H1 (cell line): Measurements from ENCODE around the gene CEBPE. TPM values are rescaled to one million over a fixed set of nuclear protein-coding genes. Genes with fewer than 3 reads are reported as not detected.

Experiments
- CTCF ChIA-PET: fragments of 300-600 bp; sonication (Branson Sonifier 250); formaldehyde crosslinking; loops from one replicate; lab custom pipeline; 2021; ENCODE audit not compliant: partially characterized antibody; lab: Charles Lee
- POLR2A ChIA-PET: fragments of 300-600 bp; sonication (Branson Sonifier 250); formaldehyde crosslinking; loops from one replicate; lab custom pipeline; 2021; ENCODE audit warnings: inconsistent platforms; ENCODE audit not compliant: partially characterized antibody; lab: Charles Lee
- DNase-seq, 2 experiments: peaks; one replicate each; pipeline versions ENCODE4 v3.0.0 to v3.0.0-alpha.2; 2010 to 2022; ENCODE audit warnings: low spot score in 2 of 2, low read depth in 1 of 2, mixed read lengths in 1 of 2
- FAIRE-seq: peaks from 2 replicates; lab custom pipeline; 2011; peaks lifted over from hg19 to GRCh38; lab: Jason Lieb, UNC
- H2AFZ ChIP-seq: 2 replicates; pipeline ENCODE4 v1.8.1; 2012; ENCODE audit warnings: low read length, inconsistent platforms
- H2AK5ac ChIP-seq: 2 replicates; pipeline ENCODE4 v1.6.1; 2013; ENCODE audit warnings: low read depth, low read length
- H2BK120ac ChIP-seq: replicated peaks from 2 replicates; pipeline ENCODE3; 2013; ENCODE audit warnings: low read depth, low read length, inconsistent platforms
- H2BK12ac ChIP-seq: 2 replicates; pipeline ENCODE4 v1.6.1; 2013; ENCODE audit warnings: low read depth, low read length
- H2BK15ac ChIP-seq: 2 replicates; pipeline ENCODE4 v1.6.1; 2013; ENCODE audit warnings: low read length
- H2BK20ac ChIP-seq: 2 replicates; pipeline ENCODE4 v1.6.1; 2013; ENCODE audit warnings: low read length
- H2BK5ac ChIP-seq: 2 replicates; pipeline ENCODE4 v1.6.1; 2013; ENCODE audit warnings: low read depth, low read length
- H3K14ac ChIP-seq: 2 replicates; pipeline ENCODE4 v1.6.1; 2013; ENCODE audit warnings: inconsistent platforms; ENCODE audit not compliant: insufficient read length
- H3K18ac ChIP-seq: 2 replicates; pipeline ENCODE4 v1.6.1; 2013; ENCODE audit warnings: low read length; ENCODE audit errors: extremely low read depth
- H3K23ac ChIP-seq: 2 replicates; pipeline ENCODE4 v1.6.1; 2013; ENCODE audit warnings: inconsistent platforms; ENCODE audit not compliant: insufficient read length
- H3K23me2 ChIP-seq: 2 replicates; pipeline ENCODE4 v1.6.1; 2013; ENCODE audit warnings: low read depth, low read length
- H3K27ac ChIP-seq: 2 replicates; pipeline ENCODE4 v1.6.1; 2011; ENCODE audit warnings: low read depth, low read length, inconsistent platforms
- H3K27me3 ChIP-seq, 4 experiments: replicated peaks in 1 of 4; 1 replicate in 1 of 4; 2 replicates in 3 of 4; pipeline versions ENCODE4 v1.6.1 to v1.8.1; 2011 to 2013; ENCODE audit warnings: low read length in 3 of 4, mild to moderate bottlenecking in 3 of 4, inconsistent platforms in 2 of 4, mixed read lengths in 2 of 4, moderate library complexity in 1 of 4; ENCODE audit not compliant: control insufficient read depth in 3 of 4, insufficient read depth in 3 of 4; ENCODE audit errors: extremely low read depth in 1 of 4
- H3K36me3 ChIP-seq, 4 experiments: 2 replicates each; pipeline versions ENCODE4 v1.6.1 to v1.8.1; 2011 to 2013; ENCODE audit warnings: mild to moderate bottlenecking in 4 of 4, low read length in 3 of 4, moderate library complexity in 2 of 4, control low read depth in 1 of 4, inconsistent platforms in 1 of 4; ENCODE audit not compliant: insufficient read depth in 4 of 4, control insufficient read depth in 2 of 4
- H3K4ac ChIP-seq: replicated peaks from 2 replicates; pipeline ENCODE3; 2013; ENCODE audit warnings: low read length, low read depth, mixed read lengths, inconsistent platforms; ENCODE audit not compliant: insufficient read length
- H3K4me1 ChIP-seq, 4 experiments: replicated peaks in 1 of 4; 1 replicate in 1 of 4; 2 replicates in 3 of 4; pipeline versions ENCODE4 v1.6.1 to v1.8.1; 2011 to 2013; ENCODE audit warnings: low read length in 3 of 4, inconsistent platforms in 2 of 4, mixed read lengths in 1 of 4; ENCODE audit not compliant: insufficient read depth in 4 of 4, control insufficient read depth in 3 of 4
- H3K4me2 ChIP-seq, 2 experiments: 2 replicates each; pipeline versions ENCODE4 v1.6.1 to v1.8.1; 2011 to 2013; ENCODE audit warnings: low read depth in 2 of 2, low read length in 2 of 2, control low read depth in 1 of 2, inconsistent platforms in 1 of 2, mild to moderate bottlenecking in 1 of 2; ENCODE audit not compliant: insufficient read depth in 1 of 2
- H3K4me3 ChIP-seq, 4 experiments: fragments of 200-600, 300-600 bp in 1 of 4; sonication (generic), shearing (Covaris generic), sonication (Bioruptor Twin) in 1 of 4; 2 replicates each; pipeline versions ENCODE4 v1.5.1 to v1.8.1; 2011 to 2016; ENCODE audit warnings: low read length in 4 of 4, low read depth in 3 of 4, control low read depth in 2 of 4, inconsistent platforms in 2 of 4, mild to moderate bottlenecking in 2 of 4, mixed read lengths in 1 of 4, moderate library complexity in 1 of 4; ENCODE audit not compliant: insufficient read depth in 2 of 4; ENCODE audit errors: extremely low read depth in 1 of 4
- H3K56ac ChIP-seq: replicated peaks from 2 replicates; pipeline ENCODE3; 2013; ENCODE audit warnings: low read depth, mild to moderate bottlenecking, mixed read lengths, low read length, inconsistent platforms; ENCODE audit not compliant: insufficient read length
- H3K79me1 ChIP-seq: 2 replicates; pipeline ENCODE4 v1.6.1; 2013; ENCODE audit warnings: low read depth, low read length, control low read depth
- H3K79me2 ChIP-seq, 2 experiments: 2 replicates each; pipeline versions ENCODE4 v1.6.1 to v1.8.1; 2012 to 2013; ENCODE audit warnings: low read length in 2 of 2, mild to moderate bottlenecking in 2 of 2, inconsistent platforms in 1 of 2; ENCODE audit not compliant: insufficient read depth in 2 of 2, control insufficient read depth in 1 of 2
- H3K9ac ChIP-seq, 4 experiments: replicated peaks in 1 of 4; 1 replicate in 1 of 4; 2 replicates in 3 of 4; pipeline versions ENCODE4 v1.6.1 to v1.8.1; 2011 to 2013; ENCODE audit warnings: low read depth in 3 of 4, low read length in 3 of 4, control low read depth in 2 of 4, mild to moderate bottlenecking in 2 of 4, moderate library complexity in 2 of 4, inconsistent platforms in 1 of 4; ENCODE audit errors: extremely low read depth in 1 of 4
- H3K9me3 ChIP-seq, 2 experiments: 2 replicates each; pipeline versions ENCODE4 v1.6.1 to v1.8.1; 2012 to 2013; ENCODE audit warnings: mild to moderate bottlenecking in 2 of 2, moderate library complexity in 2 of 2, control low read depth in 1 of 2, inconsistent platforms in 1 of 2, low read depth in 1 of 2, low read length in 1 of 2, mixed read lengths in 1 of 2; ENCODE audit not compliant: insufficient read depth in 2 of 2
- H4K20me1 ChIP-seq, 2 experiments: replicated peaks in 1 of 2; 2 replicates each; pipeline versions ENCODE3 to v1.8.1; 2011 to 2013; ENCODE audit warnings: inconsistent platforms in 2 of 2, low read length in 2 of 2, mild to moderate bottlenecking in 1 of 2; ENCODE audit not compliant: insufficient read depth in 2 of 2, control insufficient read depth in 1 of 2
- H4K5ac ChIP-seq: 2 replicates; pipeline ENCODE4 v1.6.1; 2013; ENCODE audit warnings: low read length, low read depth, mixed read lengths, inconsistent platforms; ENCODE audit not compliant: insufficient read length
- H4K8ac ChIP-seq: 2 replicates; pipeline ENCODE4 v1.8.0; 2013; ENCODE audit warnings: mild to moderate bottlenecking, moderate library complexity, low read length, inconsistent platforms; ENCODE audit not compliant: insufficient read depth; ENCODE audit errors: extremely low read depth
- H4K91ac ChIP-seq: replicated peaks from 2 replicates; pipeline ENCODE3; 2013; ENCODE audit warnings: low read length, mixed read lengths, inconsistent platforms; ENCODE audit not compliant: insufficient read length
- CEBPB ChIP-seq: IDR thresholded peaks from 2 replicates; pipeline ENCODE4 v1.6.1; 2012; ENCODE audit warnings: low read depth, low read length
- WGBS, 2 experiments: shearing (Covaris generic) in 1 of 2; methylation state at CpG; one replicate each; pipeline versions ENCODE4 v1.1.6 to v1.1.7; 2013 to 2015; ENCODE audit warnings: low lambda C conversion rate in 2 of 2, mixed read lengths in 2 of 2, inconsistent platforms in 1 of 2, low coverage in 1 of 2, missing lambda C conversion rate in 1 of 2; ENCODE audit not compliant: insufficient replicate concordance in 2 of 2, insufficient coverage in 1 of 2, insufficient read length in 1 of 2; ENCODE audit errors: extremely low coverage in 1 of 2, missing lambda C conversion rate in 1 of 2; 5-methylcytosine and 5-hydroxymethylcytosine counted together
- polyA plus RNA-seq, 7 experiments: library from polyadenylated mRNA; depleted of rRNA in 3 of 7; stranded (reverse) in 5 of 7; unstranded in 2 of 7; fragments of >200 nt in 5 of 7; fragments of 200-250 nt in 2 of 7; gene quantifications; 1 replicate in 5 of 7; 2 replicates in 1 of 7; 4 replicates in 1 of 7; pipeline versions ENCODE4 v1.2.1 to v1.2.3, GENCODE V29; 2011 to 2013; ENCODE audit warnings: missing spikeins in 2 of 7, mixed read lengths in 2 of 7
- total RNA-seq: library from RNA; stranded (reverse); fragmentation: NEBNext Ultra II Directional; extraction: Animal tissue kit (Norgen Biotek cat#: 25700); gene quantifications from 2 replicates; pipeline ENCODE4 v1.2.1, GENCODE V29; 2021

The CEBPE gene
- total and polyA plus RNA-seq, 2 of the 8 experiments (the other 6 are each of a cell fraction or from before 2014, with no cell fraction given) = 0.05 TPM; not detected in 1

GRCh38 chr14:23101213-23101970 is 17.7 kb downstream of the CEBPE start:
- no peak overlapping the region for H3K23ac ChIP-seq
- no peak overlapping the region for H2AFZ ChIP-seq
- no peak overlapping the region for H4K5ac ChIP-seq
- H3K18ac ChIP-seq = no peak overlapping the region
- H3K4ac ChIP-seq = no peak overlapping the region
- peaks cover 4 to 13% (median 5%) of the 10 kb centered on the region in 4 experiments; a peak in 6 of 7 replicates for H3K4me1 ChIP-seq
- CTCF ChIA-PET = interaction anchor here (1.0 to 4.4 kb wide), 9 partner anchors 11 to 275 kb away, joined by 3 to 33 read pairs (median 4); partner anchors contain the start of gene CMTM5
- no peaks in the 10 kb centered on the region; a peak in 2 of 7 replicates for H3K27me3 ChIP-seq
- H2BK20ac ChIP-seq = no peak overlapping the region
- H3K4me3 ChIP-seq = no peak overlapping the region
- no peak overlapping the region for H2BK5ac ChIP-seq
- no peaks in the 10 kb centered on the region for H3K9me3 ChIP-seq
- 85% methylated on average over 6 of the region's 6 CpGs; no CpG with 5 or more reads in 1 of the 2 experiments for WGBS, 2 experiments
- no peak overlapping the region for H3K14ac ChIP-seq
- H3K4me2 ChIP-seq = no peak overlapping the region
- peaks cover 8% of the 10 kb centered on the region for H3K79me1 ChIP-seq
- H3K27ac ChIP-seq = no peak overlapping the region
- peaks cover 3 to 23% of the 10 kb centered on the region in 2 experiments; a peak in 3 of 4 replicates for H3K79me2 ChIP-seq
- no peak overlapping the region for H3K56ac ChIP-seq
- POLR2A ChIA-PET = interaction anchor here (0.7 to 1.6 kb wide), 6 partner anchors 9 to 45 kb away, joined by 3 to 5 read pairs (median 4); no protein-coding TSS in a partner anchor
- no peak overlapping the region for H3K9ac ChIP-seq
- no peaks in the 10 kb centered on the region for H3K23me2 ChIP-seq
- no peak overlapping the region for H4K91ac ChIP-seq
- peaks cover 8 to 17% (median 10%) of the 10 kb centered on the region in 4 experiments; a peak in 7 of 8 replicates for H3K36me3 ChIP-seq
- no peak for TF ChIP-seq CEBPB
- no peak overlapping the region for H4K8ac ChIP-seq
- H2BK15ac ChIP-seq = no peak overlapping the region
- DNase-seq (no peak), FAIRE-seq (no peak)
- H2BK12ac ChIP-seq = no peak overlapping the region
- no peak overlapping the region for H2BK120ac ChIP-seq
- peaks cover 0 to 5% of the 10 kb centered on the region in 2 experiments for H4K20me1 ChIP-seq
- H2AK5ac ChIP-seq = no peak overlapping the region
